Measurements from ENCODE around the gene ATF7IP2.

GRCh38 chr16:10391339-10391738 lies 5.5 kb downstream of the ATF7IP2 start:
- TF ChIP-seq, protein P1, sequence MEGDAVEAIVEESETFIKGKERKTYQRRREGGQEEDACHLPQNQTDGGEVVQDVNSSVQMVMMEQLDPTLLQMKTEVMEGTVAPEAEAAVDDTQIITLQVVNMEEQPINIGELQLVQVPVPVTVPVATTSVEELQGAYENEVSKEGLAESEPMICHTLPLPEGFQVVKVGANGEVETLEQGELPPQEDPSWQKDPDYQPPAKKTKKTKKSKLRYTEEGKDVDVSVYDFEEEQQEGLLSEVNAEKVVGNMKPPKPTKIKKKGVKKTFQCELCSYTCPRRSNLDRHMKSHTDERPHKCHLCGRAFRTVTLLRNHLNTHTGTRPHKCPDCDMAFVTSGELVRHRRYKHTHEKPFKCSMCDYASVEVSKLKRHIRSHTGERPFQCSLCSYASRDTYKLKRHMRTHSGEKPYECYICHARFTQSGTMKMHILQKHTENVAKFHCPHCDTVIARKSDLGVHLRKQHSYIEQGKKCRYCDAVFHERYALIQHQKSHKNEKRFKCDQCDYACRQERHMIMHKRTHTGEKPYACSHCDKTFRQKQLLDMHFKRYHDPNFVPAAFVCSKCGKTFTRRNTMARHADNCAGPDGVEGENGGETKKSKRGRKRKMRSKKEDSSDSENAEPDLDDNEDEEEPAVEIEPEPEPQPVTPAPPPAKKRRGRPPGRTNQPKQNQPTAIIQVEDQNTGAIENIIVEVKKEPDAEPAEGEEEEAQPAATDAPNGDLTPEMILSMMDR (IDR thresholded peaks at IDR 0.05), result no peak
- TF ChIP-seq POLR2AphosphoS5 (IDR thresholded peaks at IDR 0.05), result no peak
